RCC 7860 (cell line): ENCODE data around the gene FNDC7.
"Not testable (repeated sequence)": the region's sequence is repeated elsewhere in the genome, so short reads cannot be mapped to it uniquely, and the experiment has no call there.

Experiments
- DNase-seq: peaks from one replicate; pipeline ENCODE4 v3.0.0-alpha.2; 2015; ENCODE audit warnings: low spot score
- FAIRE-seq: peaks from 2 replicates; lab custom pipeline; 2012; peaks lifted over from hg19 to GRCh38; lab: Jason Lieb, UNC

The FNDC7 gene

GRCh38 chr1:108692724-108693655 is 19.7 kb upstream of the FNDC7 start:
- FAIRE-seq (no peak), DNase-seq (peak; percentile 57)

GRCh38 chr1:108695535-108695934 is 17.2 kb upstream of the FNDC7 start:
- DNase-seq (no peak), FAIRE-seq (no peak)

- DNase-seq = no peak
Measured at GRCh38 chr1:108699375-108700332, 13.1 kb upstream of the FNDC7 start.

GRCh38 chr1:108701176-108701849 is 11.4 kb upstream of the FNDC7 start:
- no peak for FAIRE-seq
- no peak for DNase-seq

More at GRCh38 chr1:108699375-108700332, 13.1 kb upstream of the FNDC7 start:
- FAIRE-seq = no peak

DNA sequence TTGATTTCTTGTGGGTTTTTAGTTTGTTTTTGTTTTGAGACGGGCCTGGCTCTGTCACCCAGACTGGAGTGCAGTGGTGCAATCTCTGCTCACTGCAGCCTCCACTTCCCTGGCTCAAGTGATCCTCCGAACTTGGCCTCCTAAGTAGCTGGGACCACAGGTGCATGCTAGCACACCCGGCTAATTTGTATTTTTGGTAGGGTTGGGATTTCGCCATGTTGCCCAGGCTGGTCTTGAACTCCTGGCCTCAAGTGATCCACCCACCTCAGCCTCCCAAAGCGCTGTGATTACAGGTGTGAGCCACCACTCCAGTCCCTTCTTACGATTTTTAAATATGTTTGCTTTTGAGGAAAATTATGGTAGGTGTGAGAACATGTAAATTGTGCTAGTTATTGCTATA is 10.6 kb upstream of the FNDC7 start:
- not testable (repeated sequence) for FAIRE-seq, DNase-seq

DNA sequence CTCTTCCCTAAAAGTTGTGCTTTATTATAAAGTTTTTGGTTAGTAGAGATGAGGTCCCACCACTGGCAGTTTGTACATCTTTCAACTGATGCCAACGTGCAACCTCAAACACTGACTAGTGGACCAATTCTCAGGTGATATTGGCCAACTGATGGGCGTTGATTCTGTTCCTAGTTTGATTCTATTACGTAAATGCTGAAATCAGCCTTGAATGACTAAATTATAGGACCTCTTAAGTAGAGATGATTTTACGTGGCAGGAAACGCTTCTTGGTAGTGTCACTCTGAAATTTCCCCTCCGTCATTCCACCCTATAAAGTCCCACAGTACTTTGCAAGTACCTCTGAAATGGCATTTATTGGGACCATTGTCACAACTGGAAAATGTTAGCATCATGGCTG is 8.8 kb upstream of the FNDC7 start:
- FAIRE-seq = no peak
- no peak for DNase-seq

- FAIRE-seq (no peak), DNase-seq (peak; percentile 36)
Measured at GRCh38 chr1:108704496-108704895, 8.2 kb upstream of the FNDC7 start.

DNA sequence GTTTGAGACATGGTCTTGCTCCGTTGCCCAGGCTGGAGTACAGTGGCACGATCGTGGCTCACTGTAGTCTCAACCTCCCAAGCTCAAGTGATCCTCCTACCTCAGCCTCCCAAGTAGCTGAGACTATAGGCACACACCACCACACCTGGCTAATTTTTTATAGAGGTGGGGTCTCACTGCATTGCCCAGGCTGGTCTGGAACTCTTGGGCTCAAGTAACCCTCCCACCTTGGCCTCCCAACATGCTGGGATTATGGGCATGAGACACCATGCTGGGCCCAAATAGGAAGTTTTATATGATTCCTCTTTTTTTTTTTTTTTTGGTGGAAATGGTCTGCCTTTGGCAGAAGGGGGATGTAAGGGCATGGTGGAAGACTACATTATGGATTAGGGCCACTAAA is 6.1 kb upstream of the FNDC7 start:
- no peak for DNase-seq
- FAIRE-seq = no peak

DNA sequence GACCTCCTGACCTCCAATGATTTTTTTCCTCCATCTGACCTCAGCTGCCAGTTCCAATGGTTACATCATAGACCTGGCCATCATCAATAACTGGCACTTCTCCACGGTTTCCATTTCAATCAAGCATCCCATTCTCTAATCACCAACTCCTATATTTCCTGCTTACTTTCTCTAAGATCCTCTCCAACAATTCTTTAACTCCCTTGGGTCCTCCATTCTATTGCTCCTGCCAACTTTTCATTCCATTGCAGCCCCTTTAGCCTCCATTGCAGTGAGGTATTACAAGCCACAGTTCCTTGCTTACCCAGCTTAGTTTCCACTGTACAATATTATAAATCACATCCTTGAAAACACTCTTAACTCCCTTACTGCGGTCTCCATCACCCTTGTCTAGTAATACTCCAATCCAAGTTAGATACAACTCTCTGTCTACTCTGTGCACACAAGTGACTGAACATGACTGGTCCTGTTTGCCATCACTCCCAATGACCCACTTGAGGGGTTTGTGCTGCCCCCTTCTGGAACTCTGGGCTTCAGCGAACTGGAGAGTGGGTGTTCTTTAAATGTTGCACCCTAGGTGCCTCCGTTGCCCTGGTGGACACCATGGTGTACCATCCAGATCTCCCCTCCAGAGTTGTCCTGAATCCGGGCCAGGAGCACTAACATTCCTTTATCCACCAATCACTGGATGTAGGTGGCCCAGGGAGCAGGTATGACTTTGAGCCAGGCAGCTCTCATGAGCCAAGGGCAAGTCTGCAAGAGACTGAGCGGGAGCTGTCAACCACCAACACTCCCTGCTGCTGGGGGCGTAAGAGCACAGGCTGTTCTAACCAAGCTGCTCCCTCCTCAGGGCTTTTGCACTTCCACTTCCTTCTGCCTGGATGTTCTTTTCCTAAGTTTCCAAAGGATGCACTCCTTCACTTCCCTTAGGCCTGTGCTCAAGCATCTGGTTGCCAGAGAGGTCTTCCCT is 3.7 kb upstream of the FNDC7 start:
- no peak for FAIRE-seq

DNA sequence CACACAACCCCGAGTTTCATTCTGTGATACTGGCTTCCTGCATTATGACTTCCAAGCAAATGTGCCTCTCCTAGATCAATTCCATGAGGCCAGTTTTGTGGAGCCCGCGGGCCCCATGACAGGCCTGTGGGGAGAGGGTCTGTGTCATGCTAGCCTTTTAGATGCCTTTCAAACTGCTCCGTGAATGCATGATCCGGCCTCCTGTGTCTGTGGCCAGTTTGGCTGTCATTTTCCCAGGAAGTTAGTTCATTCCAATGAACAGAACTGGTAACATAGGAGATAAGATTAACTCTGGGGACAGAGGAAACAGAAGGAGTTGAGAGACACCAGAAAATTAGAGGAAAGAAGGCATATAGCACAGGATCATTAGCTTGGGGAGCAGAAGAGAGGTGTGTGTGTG is 3.2 kb downstream of the FNDC7 start:
- no peak for DNase-seq
- FAIRE-seq = no peak

More for the DNA sequence above, 3.7 kb upstream of the FNDC7 start:
- no peak for DNase-seq

DNA sequence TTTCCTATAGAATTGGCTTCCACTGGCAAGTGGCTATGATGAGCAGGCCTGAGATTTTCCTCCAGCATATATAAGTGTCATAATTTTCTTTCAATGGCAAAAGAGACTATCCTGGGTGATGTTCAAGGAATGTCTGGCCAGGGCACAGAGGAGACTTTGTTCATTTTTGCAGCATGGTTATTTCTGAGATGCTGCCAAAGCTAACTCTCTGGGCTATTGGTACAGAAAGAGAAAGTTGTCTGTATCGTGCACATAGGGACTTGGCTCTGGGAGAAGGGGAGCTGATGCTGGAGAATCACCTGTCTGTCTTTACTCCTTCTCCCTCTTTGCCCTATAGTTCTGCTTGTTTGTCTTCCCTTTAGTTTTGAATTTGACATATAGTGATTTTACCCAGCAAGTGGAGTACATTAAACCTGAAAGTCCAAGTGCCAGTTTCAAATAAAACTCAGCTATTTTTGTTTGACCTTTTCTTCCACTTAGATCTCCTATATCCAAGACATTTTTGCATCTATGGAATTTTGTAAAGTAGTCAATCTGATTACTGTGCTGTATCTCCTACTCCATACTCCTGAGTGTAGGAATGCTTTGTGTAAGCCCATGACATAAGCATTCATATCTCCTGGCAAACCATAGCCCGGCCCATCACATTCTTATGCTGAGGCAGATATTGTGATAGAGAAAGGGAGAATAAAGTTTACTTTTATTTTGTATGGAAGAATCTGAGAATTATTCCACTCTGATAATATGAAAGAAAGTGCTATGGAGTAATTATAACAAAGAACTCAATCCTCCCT is 3.9 kb downstream of the FNDC7 start:
- no peak for FAIRE-seq
- no peak for DNase-seq

DNA sequence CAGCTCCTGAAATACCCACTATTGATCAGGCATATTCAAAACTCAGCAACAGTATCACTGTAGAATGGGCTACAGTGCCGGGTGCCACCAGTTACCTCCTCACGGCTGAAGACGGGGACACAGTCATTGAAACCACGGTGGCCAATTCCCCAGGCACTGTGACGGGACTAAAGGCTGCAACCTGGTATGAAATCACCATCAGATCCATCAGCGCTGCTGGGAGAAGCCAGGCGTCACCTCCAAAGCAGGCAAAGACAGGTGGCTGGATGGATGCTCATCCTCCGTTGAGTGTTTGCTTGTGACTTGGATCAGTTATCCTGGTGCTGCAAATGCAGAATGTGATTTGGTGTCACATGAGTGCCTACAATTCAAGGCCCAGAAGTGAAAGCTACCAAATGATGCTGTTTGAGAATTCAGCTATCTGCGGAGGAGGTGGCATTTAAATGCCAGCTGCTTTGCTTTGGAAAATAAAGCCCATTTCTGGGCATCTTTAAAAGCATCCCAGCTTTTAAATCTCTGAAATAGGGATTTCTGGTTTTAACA is 5.1 kb downstream of the FNDC7 start:
- DNase-seq = no peak
- FAIRE-seq = no peak

- FAIRE-seq (no peak), DNase-seq (no peak)
Measured at GRCh38 chr1:108718927-108719655, 6.4 kb downstream of the FNDC7 start.

DNA sequence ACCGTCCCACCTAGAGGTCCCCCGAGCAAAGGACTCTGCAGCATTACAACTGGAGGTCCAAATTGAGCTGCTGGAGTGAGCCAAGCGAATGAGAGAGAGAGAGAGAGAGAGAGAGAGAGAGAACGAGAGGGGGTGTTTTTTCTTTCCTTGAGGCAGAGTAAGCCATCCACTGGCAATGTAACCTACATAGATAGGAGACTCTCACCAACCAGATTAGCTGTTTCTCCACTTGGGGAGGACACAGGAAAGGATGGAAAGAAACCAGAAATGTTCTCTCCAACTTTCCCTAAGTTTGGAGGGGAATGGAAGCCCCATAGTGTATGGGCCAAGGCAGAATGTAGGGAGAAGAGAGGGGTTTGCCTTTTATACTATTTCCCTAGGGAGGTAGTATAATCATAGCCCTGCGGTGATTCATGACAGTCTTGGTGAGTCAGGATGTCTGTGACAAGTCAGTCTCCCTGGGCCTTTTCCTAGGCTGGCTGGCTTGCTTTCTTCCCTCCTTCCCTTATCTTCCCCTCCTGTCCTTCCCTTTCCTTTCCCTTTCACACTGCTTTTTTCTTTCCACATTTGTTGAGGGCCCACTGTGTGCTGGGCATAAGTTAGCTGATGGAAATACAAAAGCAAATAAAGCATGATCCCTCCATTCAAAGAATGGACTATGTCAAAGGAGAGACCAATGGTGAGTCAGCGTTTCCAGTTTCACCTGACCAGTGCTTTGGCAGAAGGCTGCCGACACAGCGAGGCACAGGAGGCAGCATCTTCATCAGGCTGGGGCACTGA is 7.1 kb downstream of the FNDC7 start:
- FAIRE-seq (peak; percentile 65), DNase-seq (peak; percentile 66)

GRCh38 chr1:108722292-108722691 is 9.6 kb downstream of the FNDC7 start:
- no peak for FAIRE-seq

DNA sequence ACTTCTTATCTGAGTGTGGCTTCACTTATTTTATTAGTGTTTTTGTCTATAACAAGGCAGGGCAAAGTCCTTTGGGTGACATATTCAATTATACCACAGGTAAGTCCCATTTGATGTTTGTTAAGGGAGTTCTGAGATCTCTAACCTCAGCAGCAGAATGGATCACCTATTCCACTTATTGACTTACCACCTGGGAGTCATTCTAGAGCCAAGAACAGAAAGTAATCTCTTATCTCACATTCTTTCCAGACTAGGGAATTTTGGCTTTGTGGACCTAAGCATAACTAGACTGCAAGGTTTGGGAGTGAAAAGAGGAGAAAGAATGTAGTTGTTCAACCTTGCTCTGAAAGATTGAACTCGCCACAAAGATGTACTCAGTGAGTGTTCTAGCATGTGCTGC is 13.2 kb downstream of the FNDC7 start:
- FAIRE-seq (no peak), DNase-seq (no peak)

More at GRCh38 chr1:108722292-108722691, 9.6 kb downstream of the FNDC7 start:
- DNase-seq = no peak

DNA sequence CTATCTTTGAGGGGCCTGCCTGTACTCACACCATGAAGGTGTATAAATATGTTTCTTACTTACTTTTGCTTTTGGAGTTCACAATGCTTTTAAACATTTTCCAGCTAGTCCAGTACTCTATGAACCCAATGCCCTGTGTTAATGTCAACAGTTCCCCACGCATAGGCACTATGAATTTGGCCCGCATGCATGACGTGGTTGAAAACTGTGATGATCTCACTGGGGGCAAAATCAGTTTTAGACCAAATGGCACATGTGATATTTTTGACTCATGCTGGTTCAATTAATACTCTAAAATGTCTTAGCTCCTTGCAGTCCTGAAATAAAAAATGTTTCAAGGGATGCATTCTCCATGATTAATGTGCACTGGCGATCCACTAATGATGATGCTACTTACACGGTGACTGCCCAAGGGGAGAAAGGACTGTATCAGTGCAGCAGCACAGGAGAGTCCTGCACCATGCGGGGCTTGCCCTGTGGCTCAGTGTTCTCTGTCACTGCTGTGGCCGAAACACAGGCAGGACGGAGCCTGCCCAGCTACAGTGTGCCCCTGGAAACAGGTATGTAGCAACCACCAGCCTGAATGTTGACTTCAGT is 15.7 kb downstream of the FNDC7 start:
- no peak for FAIRE-seq
- DNase-seq = no peak
